Measurements from ENCODE around the gene GALNS.

GRCh38 chr16:88769617-88770460 lies 86.9 kb downstream of the GALNS start:
- TF ChIP-seq, protein P1, sequence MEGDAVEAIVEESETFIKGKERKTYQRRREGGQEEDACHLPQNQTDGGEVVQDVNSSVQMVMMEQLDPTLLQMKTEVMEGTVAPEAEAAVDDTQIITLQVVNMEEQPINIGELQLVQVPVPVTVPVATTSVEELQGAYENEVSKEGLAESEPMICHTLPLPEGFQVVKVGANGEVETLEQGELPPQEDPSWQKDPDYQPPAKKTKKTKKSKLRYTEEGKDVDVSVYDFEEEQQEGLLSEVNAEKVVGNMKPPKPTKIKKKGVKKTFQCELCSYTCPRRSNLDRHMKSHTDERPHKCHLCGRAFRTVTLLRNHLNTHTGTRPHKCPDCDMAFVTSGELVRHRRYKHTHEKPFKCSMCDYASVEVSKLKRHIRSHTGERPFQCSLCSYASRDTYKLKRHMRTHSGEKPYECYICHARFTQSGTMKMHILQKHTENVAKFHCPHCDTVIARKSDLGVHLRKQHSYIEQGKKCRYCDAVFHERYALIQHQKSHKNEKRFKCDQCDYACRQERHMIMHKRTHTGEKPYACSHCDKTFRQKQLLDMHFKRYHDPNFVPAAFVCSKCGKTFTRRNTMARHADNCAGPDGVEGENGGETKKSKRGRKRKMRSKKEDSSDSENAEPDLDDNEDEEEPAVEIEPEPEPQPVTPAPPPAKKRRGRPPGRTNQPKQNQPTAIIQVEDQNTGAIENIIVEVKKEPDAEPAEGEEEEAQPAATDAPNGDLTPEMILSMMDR (IDR thresholded peaks at IDR 0.05): no peak
- TF ChIP-seq, protein P2, sequence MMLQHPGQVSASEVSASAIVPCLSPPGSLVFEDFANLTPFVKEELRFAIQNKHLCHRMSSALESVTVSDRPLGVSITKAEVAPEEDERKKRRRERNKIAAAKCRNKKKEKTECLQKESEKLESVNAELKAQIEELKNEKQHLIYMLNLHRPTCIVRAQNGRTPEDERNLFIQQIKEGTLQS (CRISPR knock-in tag; conservative IDR thresholded peaks at IDR 0.05): no peak
- TF ChIP-seq JUN (CRISPR knock-in tag; IDR thresholded peaks at IDR 0.05): no peak
- no peak for TF ChIP-seq CBFB (CRISPR knock-in tag; IDR thresholded peaks at IDR 0.05; ENCODE audit: low read depth)
- TF ChIP-seq, protein P3, sequence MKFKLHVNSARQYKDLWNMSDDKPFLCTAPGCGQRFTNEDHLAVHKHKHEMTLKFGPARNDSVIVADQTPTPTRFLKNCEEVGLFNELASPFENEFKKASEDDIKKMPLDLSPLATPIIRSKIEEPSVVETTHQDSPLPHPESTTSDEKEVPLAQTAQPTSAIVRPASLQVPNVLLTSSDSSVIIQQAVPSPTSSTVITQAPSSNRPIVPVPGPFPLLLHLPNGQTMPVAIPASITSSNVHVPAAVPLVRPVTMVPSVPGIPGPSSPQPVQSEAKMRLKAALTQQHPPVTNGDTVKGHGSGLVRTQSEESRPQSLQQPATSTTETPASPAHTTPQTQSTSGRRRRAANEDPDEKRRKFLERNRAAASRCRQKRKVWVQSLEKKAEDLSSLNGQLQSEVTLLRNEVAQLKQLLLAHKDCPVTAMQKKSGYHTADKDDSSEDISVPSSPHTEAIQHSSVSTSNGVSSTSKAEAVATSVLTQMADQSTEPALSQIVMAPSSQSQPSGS (CRISPR knock-in tag; IDR thresholded peaks at IDR 0.05; ENCODE audit: borderline replicate concordance, low read depth): no peak
- TF ChIP-seq NFE2L1 (CRISPR knock-in tag; IDR thresholded peaks at IDR 0.05): no peak
- TF ChIP-seq E2F4 (CRISPR knock-in tag; IDR thresholded peaks at IDR 0.05; ENCODE audit: borderline replicate concordance, low read depth): no peak
- no peak for TF ChIP-seq ZNF263 (CRISPR knock-in tag; IDR thresholded peaks at IDR 0.05; ENCODE audit: low read depth)
